HEK293 (cell line): ENCODE measurements around the gene FAM83D.

Experiments
- CTCF ChIA-PET: fragments of 350-600 bp; formaldehyde crosslinking; extraction: SDS; loops from one replicate; lab custom pipeline; 2021; ENCODE audit warnings: antibody characterized with exemption; lab: Yijun Ruan, JAX
- POLR2A ChIA-PET: fragments of 300-600 bp; formaldehyde crosslinking; extraction: SDS; loops from one replicate; lab custom pipeline; 2020; ENCODE audit warnings: antibody characterized with exemption, inconsistent platforms; lab: Yijun Ruan, JAX
- H3K27ac ChIP-seq: fragments of 200-500 bp; sonication (Bioruptor generic); 2 replicates; pipeline ENCODE4 v1.5.1; 2014; ENCODE audit warnings: low read depth, low read length, control low read depth, inconsistent platforms; ENCODE audit errors: extremely low read depth
- H3K36me3 ChIP-seq, 2 experiments: fragments of 200-500 bp in 1 of 2; sonication (Bioruptor generic) in 1 of 2; 1 replicate in 1 of 2; 2 replicates in 1 of 2; pipeline ENCODE4 v1.5.1; 2014 to 2017; ENCODE audit warnings: inconsistent platforms in 2 of 2, low read length in 2 of 2; ENCODE audit not compliant: control insufficient read depth in 2 of 2, insufficient read depth in 1 of 2
- H3K4me1 ChIP-seq: fragments of 200-500 bp; sonication (Bioruptor generic); 2 replicates; pipeline ENCODE4 v1.5.1; 2014; ENCODE audit warnings: mild to moderate bottlenecking, low read length, inconsistent platforms; ENCODE audit not compliant: control insufficient read depth, insufficient read depth
- H3K4me3 ChIP-seq: 2 replicates; pipeline ENCODE4 v1.5.1; 2011; ENCODE audit warnings: low read depth, mild to moderate bottlenecking, control low read depth, low read length, moderate library complexity
- H3K9me3 ChIP-seq: fragments of 200-500 bp; sonication (Bioruptor generic); 2 replicates; pipeline ENCODE4 v1.5.1; 2014; ENCODE audit warnings: low read depth, low read length, inconsistent platforms; ENCODE audit not compliant: control insufficient read depth, insufficient read depth
- BCL11B ChIP-seq: fragments of 450-650 bp; formaldehyde crosslinking; IDR thresholded peaks from 2 replicates; pipeline ENCODE4 v1.5.1; 2016; ENCODE audit warnings: low read depth, missing biosample characterization, missing genetic modification characterization
- PRDM2 ChIP-seq: fragments of 450-650 bp; formaldehyde crosslinking; IDR thresholded peaks from 2 replicates; pipeline ENCODE4 v1.5.1; 2016; ENCODE audit warnings: missing biosample characterization, missing genetic modification characterization, borderline replicate concordance
- ZEB2 ChIP-seq: fragments of 450-650 bp; formaldehyde crosslinking; IDR thresholded peaks from 2 replicates; pipeline ENCODE4 v1.5.1; 2016; ENCODE audit warnings: missing biosample characterization, missing genetic modification characterization
- ZNF16 ChIP-seq: fragments of 450-650 bp; formaldehyde crosslinking; IDR thresholded peaks from 2 replicates; pipeline ENCODE4 v1.5.1; 2016; ENCODE audit warnings: low read depth, missing biosample characterization, missing genetic modification characterization
- ZNF23 ChIP-seq: fragments of 450-650 bp; formaldehyde crosslinking; IDR thresholded peaks from 2 replicates; pipeline ENCODE4 v1.5.1; 2016; ENCODE audit warnings: missing biosample characterization, missing genetic modification characterization, borderline replicate concordance
- ZNF274 ChIP-seq, 2 experiments: fragments of 200-500 bp in 1 of 2; fragments of 450-650 bp in 1 of 2; sonication (Bioruptor generic) in 1 of 2; formaldehyde crosslinking in 1 of 2; IDR thresholded peaks; 2 replicates each; pipeline versions ENCODE4 v1.5.1 to v1.6.1; 2014 to 2016; ENCODE audit warnings: borderline replicate concordance in 1 of 2, inconsistent platforms in 1 of 2, low read length in 1 of 2, missing biosample characterization in 1 of 2, missing genetic modification characterization in 1 of 2
- ZNF311 ChIP-seq: fragments of 450-650 bp; formaldehyde crosslinking; IDR thresholded peaks from 2 replicates; pipeline ENCODE4 v1.5.1; 2017; ENCODE audit warnings: missing biosample characterization, missing genetic modification characterization, borderline replicate concordance
- ZNF621 ChIP-seq: fragments of 450-650 bp; formaldehyde crosslinking; IDR thresholded peaks from 2 replicates; pipeline ENCODE4 v1.5.1; 2017; ENCODE audit warnings: missing biosample characterization, missing genetic modification characterization
- ZNF701 ChIP-seq: fragments of 450-650 bp; formaldehyde crosslinking; IDR thresholded peaks from 2 replicates; pipeline ENCODE4 v1.5.1; 2016; ENCODE audit warnings: missing biosample characterization, missing genetic modification characterization
- ZNF704 ChIP-seq: fragments of 450-650 bp; formaldehyde crosslinking; IDR thresholded peaks from 2 replicates; pipeline ENCODE4 v1.5.1; 2016; ENCODE audit warnings: missing biosample characterization, missing genetic modification characterization
- ZSCAN4 ChIP-seq: fragments of 450-650 bp; formaldehyde crosslinking; IDR thresholded peaks from 2 replicates; pipeline ENCODE4 v1.5.1; 2017; ENCODE audit warnings: missing biosample characterization, missing genetic modification characterization
- TF ChIP-seq, protein P1 (sequence below): fragments of 450-650 bp; formaldehyde crosslinking; IDR thresholded peaks from 2 replicates; pipeline ENCODE4 v1.5.1; 2017; ENCODE audit warnings: missing biosample characterization, missing genetic modification characterization
- TF ChIP-seq, protein P2 (sequence below): fragments of 450-650 bp; formaldehyde crosslinking; IDR thresholded peaks from 2 replicates; pipeline ENCODE4 v1.5.1; 2016; ENCODE audit warnings: missing biosample characterization, missing genetic modification characterization

The FAM83D gene

GRCh38 chr20:38953630-38954340 is 27.6 kb downstream of the FAM83D start:
- no peaks in the 10 kb centered on the region for H3K4me1 ChIP-seq
- POLR2A ChIA-PET, result no interaction called here
- no peak for TF ChIP-seq ZNF704 (tag by site-specific recombination)
- TF ChIP-seq, protein P1, sequence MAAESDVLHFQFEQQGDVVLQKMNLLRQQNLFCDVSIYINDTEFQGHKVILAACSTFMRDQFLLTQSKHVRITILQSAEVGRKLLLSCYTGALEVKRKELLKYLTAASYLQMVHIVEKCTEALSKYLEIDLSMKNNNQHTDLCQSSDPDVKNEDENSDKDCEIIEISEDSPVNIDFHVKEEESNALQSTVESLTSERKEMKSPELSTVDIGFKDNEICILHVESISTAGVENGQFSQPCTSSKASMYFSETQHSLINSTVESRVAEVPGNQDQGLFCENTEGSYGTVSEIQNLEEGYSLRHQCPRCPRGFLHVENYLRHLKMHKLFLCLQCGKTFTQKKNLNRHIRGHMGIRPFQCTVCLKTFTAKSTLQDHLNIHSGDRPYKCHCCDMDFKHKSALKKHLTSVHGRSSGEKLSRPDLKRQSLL (tag by site-specific recombination), result no peak
- TF ChIP-seq ZNF701 (tag by site-specific recombination), result no peak
- no peak for TF ChIP-seq ZEB2 (tag by site-specific recombination)
- no peak for TF ChIP-seq ZSCAN4 (tag by site-specific recombination)
- TF ChIP-seq ZNF23 (tag by site-specific recombination), result no peak
- TF ChIP-seq PRDM2, result no peak
- no peak for TF ChIP-seq BCL11B
- TF ChIP-seq ZNF274 (IDR thresholded peaks at IDR 0.05; ENCODE audit: low read length), result no peak
- TF ChIP-seq ZNF274 (tag by site-specific recombination; IDR thresholded peaks at IDR 0.05; ENCODE audit: borderline replicate concordance), result no peak
- no peak for TF ChIP-seq ZNF311 (tag by site-specific recombination)
- TF ChIP-seq, protein P2, sequence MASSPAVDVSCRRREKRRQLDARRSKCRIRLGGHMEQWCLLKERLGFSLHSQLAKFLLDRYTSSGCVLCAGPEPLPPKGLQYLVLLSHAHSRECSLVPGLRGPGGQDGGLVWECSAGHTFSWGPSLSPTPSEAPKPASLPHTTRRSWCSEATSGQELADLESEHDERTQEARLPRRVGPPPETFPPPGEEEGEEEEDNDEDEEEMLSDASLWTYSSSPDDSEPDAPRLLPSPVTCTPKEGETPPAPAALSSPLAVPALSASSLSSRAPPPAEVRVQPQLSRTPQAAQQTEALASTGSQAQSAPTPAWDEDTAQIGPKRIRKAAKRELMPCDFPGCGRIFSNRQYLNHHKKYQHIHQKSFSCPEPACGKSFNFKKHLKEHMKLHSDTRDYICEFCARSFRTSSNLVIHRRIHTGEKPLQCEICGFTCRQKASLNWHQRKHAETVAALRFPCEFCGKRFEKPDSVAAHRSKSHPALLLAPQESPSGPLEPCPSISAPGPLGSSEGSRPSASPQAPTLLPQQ (tag by site-specific recombination), result no peak
- TF ChIP-seq ZNF16 (tag by site-specific recombination), result no peak
- no peak for TF ChIP-seq ZNF621 (tag by site-specific recombination)
- TF ChIP-seq, all 188 proteins: peak for 0
- H3K4me3 ChIP-seq, result no peak overlapping the region
- CTCF ChIA-PET, result interaction anchor here (0.6 kb wide), 1 partner anchor 32 kb away, joined by 3 read pairs; no protein-coding TSS in a partner anchor
- no peak overlapping the region for H3K27ac ChIP-seq
- no peaks in the 10 kb centered on the region for H3K9me3 ChIP-seq
- peaks cover 10 to 52% of the 10 kb centered on the region in 2 experiments; a peak in 2 of 3 replicates for H3K36me3 ChIP-seq
